Liver (tissue), 3 donors: ENCODE data around the gene OSBPL5.

Experiments used
- CTCF ChIP-seq: fragments of 150-350 bp; IDR thresholded peaks from 2 replicates; pipeline ENCODE4 v1.5.1; 2017; ENCODE audit warnings: improper control_type of control experiment, low read depth, low read length; ENCODE audit not compliant: missing input control
- EGR1 ChIP-seq, 2 donors: IDR thresholded peaks; 2 replicates each; pipeline ENCODE4 v1.6.1; 2016 to 2018; ENCODE audit warnings: antibody characterized with exemption in 2 of 2, low read depth in 2 of 2
- GABPA ChIP-seq, 2 donors: IDR thresholded peaks in 1 of 2; conservative IDR thresholded peaks in 1 of 2; 2 replicates each; pipeline ENCODE4 v1.6.1; 2016; ENCODE audit warnings: antibody characterized with exemption in 2 of 2, mild to moderate bottlenecking in 1 of 2, moderate library complexity in 1 of 2
- JUND ChIP-seq, 2 donors: IDR thresholded peaks; 2 replicates each; pipeline ENCODE4 v1.6.1; 2016; ENCODE audit warnings: antibody characterized with exemption in 2 of 2
- MAX ChIP-seq: IDR thresholded peaks from 2 replicates; pipeline ENCODE4 v1.6.1; 2016; ENCODE audit warnings: antibody characterized with exemption
- RAD21 ChIP-seq, 2 donors: IDR thresholded peaks; 2 replicates each; pipeline ENCODE4 v1.6.1; 2016; ENCODE audit warnings: antibody characterized with exemption in 2 of 2, mild to moderate bottlenecking in 2 of 2
- REST ChIP-seq: IDR thresholded peaks from 2 replicates; pipeline ENCODE4 v1.6.1; 2016; ENCODE audit warnings: antibody characterized with exemption, mild to moderate bottlenecking
- RXRA ChIP-seq, 2 donors: IDR thresholded peaks; 2 replicates each; pipeline ENCODE4 v1.6.1; 2017 to 2018; ENCODE audit warnings: antibody characterized with exemption in 2 of 2, mild to moderate bottlenecking in 1 of 2
- TAF1 ChIP-seq: conservative IDR thresholded peaks from 2 replicates; pipeline ENCODE4 v1.6.1; 2016; ENCODE audit warnings: antibody characterized with exemption, mild to moderate bottlenecking
- YY1 ChIP-seq: IDR thresholded peaks from 2 replicates; pipeline ENCODE4 v1.6.1; 2016; ENCODE audit warnings: antibody characterized with exemption, mild to moderate bottlenecking
- TF ChIP-seq, protein P1 (sequence below): IDR thresholded peaks from 2 replicates; pipeline ENCODE4 v1.6.1; 2016; ENCODE audit warnings: antibody characterized with exemption
- donor health status: healthy.
- donor health status: healthy.

- TF ChIP-seq CTCF = no peak
- no peak for TF ChIP-seq JUND (IDR thresholded peaks at IDR 0.05)
- TF ChIP-seq, protein P1, sequence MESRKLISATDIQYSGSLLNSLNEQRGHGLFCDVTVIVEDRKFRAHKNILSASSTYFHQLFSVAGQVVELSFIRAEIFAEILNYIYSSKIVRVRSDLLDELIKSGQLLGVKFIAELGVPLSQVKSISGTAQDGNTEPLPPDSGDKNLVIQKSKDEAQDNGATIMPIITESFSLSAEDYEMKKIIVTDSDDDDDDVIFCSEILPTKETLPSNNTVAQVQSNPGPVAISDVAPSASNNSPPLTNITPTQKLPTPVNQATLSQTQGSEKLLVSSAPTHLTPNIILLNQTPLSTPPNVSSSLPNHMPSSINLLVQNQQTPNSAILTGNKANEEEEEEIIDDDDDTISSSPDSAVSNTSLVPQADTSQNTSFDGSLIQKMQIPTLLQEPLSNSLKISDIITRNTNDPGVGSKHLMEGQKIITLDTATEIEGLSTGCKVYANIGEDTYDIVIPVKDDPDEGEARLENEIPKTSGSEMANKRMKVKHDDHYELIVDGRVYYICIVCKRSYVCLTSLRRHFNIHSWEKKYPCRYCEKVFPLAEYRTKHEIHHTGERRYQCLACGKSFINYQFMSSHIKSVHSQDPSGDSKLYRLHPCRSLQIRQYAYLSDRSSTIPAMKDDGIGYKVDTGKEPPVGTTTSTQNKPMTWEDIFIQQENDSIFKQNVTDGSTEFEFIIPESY = no peak
- TF ChIP-seq REST = no peak
- TF ChIP-seq TAF1 = no peak
- no peak for TF ChIP-seq RXRA (IDR thresholded peaks at IDR 0.05)
- TF ChIP-seq GABPA (IDR thresholded peaks at IDR 0.05 in 1 of 2, conservative IDR thresholded peaks at IDR 0.05 in 1 of 2) = no peak
- TF ChIP-seq EGR1 (IDR thresholded peaks at IDR 0.05; ENCODE audit: low read depth in 2 of 2) = no peak
- no peak for TF ChIP-seq RAD21 (IDR thresholded peaks at IDR 0.05)
- TF ChIP-seq YY1 = no peak
- no peak for TF ChIP-seq MAX
Observed at GRCh38 chr11:3175194-3175593, 10.1 kb upstream of the OSBPL5 start.
